HG03460 (cell line): ENCODE data around the gene PTGES.

Experiments used
- ATAC-seq: cut with Tn5 transposase; IDR thresholded peaks from one replicate; pipeline ENCODE4 v1.9.1; 2021; ENCODE audit not compliant: unreplicated experiment

PTGES gene

GRCh38 chr9:129720181-129720864, 32.5 kb downstream of the PTGES start:
- ATAC-seq = no peak

DNA sequence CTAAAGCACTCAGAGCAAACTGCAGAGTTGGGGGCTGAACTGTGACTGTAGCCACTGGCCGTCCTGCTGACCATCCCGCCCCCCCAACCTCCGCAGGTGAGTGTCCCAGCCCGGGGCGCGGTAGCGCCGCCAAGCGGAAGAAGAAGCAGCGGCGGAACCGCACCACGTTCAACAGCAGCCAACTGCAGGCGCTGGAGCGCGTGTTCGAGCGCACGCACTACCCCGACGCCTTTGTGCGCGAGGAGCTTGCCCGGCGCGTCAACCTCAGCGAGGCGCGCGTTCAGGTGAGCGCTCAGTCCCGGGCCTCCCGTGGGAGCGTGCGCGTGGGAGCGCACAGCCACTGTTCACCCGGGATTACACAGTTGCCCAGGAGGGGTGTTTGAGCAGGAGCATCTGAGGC, 33.7 kb downstream of the PTGES start:
- no peak for ATAC-seq

- ATAC-seq = no peak
These were observed 34.2 kb downstream of the PTGES start for GRCh38 chr9:129718647-129719046.

GRCh38 chr9:129717991-129718390, 34.9 kb downstream of the PTGES start:
- ATAC-seq = no peak

GRCh38 chr9:129716091-129716490, 36.8 kb downstream of the PTGES start:
- ATAC-seq = no peak

- no peak for ATAC-seq
These were observed 38.3 kb downstream of the PTGES start for GRCh38 chr9:129714511-129715061.

DNA sequence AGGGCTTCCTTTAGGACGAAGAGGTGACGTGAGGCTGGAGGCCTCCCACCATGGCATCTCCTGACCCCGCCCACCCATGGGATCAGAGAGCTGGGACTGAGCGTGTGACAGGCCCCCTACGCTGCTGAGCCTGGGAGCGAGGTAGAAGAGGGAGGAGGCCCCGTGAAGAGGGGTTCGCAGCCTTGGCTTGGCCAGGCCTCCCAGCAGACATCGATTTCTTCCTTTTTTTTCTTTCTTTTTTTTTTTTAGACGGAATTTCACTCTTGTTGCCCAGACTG, 39.5 kb downstream of the PTGES start:
- no peak for ATAC-seq

DNA sequence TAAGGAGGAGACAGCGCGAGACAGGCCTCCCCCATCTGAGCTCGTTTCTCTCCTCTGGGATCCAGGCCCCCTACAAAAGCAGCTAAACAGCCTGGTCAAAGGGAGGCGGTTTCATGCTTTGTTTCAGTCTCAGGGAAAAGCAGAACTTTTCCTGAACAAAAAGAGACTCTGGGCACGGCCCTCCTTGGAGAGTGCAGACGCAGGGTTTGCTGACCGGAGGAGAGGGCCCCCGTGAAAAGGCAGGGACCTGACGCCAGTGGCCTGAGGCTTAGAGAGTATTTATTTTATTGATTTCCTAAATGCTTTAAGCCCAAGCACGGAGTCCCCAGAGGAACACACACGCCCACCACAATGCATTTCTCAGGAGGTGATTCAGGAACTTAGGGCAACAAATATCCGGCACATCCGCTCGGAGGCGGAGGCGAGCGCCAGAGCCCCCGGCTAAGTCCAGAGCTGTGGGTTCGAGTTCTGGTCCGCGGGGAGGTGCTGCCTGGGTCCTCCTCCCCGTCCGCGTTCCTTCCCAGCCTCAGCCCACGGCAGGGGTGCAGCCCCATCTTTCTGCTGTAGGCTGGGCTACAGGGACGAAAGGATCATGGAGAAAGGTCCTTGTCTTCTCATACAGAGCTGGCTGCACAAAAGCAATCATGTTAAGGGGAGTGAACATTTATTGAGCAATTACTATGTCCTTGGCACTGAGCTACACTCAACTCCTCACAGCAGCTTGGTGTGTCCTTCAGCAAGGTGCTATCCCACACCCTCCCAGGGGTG, 40.0 kb downstream of the PTGES start:
- ATAC-seq = no peak

GRCh38 chr9:129710169-129710453, 42.7 kb downstream of the PTGES start:
- no peak for ATAC-seq

- ATAC-seq = no peak
These were observed 43.2 kb downstream of the PTGES start for GRCh38 chr9:129709438-129710168.

- no peak for ATAC-seq
These were observed 44.0 kb downstream of the PTGES start for GRCh38 chr9:129708793-129709192.

DNA sequence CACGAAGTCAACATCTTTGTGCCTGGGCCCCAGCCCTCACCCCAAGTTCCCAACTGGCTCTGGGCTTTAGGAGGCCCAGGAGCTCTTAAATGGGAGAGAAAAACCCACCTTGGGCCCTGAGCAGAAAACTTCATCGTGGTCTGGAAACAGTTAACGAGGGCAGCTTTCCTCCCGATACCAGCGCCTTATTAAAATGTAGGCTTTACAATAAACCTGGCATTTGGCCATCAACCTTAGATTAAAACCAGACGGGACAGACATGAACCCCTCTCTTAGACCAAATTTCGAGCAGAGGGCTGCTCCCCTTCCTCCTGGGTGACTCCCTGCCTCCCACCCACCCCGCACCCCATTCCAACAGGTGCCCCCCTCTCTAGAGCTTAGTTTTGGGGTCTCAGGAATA, 48.0 kb downstream of the PTGES start:
- ATAC-seq = no peak

DNA sequence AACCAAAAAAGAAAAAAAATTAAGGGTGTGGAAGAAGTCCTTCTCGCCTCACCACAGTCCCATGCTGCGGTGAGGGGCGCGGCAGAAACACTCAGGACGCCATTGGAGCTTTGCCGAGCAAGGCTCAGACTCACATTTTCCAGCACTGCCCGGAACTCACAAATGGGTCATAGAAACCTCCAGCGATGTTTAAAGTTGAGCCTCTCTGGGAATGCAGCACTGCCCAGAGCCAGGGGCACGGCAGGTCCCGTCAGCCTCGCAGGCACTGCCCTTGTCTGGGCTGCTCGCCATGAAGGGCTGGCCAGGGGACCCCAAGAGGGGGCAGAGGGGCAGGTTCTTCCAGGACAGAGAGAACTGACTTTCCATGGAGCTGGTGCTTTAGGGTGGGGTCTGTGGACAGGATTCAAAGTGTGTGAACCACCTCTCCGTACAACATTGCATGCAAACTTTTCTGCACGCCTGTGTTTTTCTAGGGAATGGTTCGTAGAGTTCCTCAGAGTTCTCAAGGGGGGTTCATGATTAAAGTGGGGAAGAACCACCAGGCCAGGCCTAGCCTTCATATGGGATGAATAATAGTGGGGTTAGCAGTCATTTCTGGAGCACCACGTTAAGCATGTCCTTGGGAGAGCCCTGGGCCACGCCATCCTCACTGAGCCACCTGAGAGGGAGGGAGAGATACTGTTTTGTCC, 49.0 kb downstream of the PTGES start:
- ATAC-seq = no peak

- no peak for ATAC-seq
These were observed 50.0 kb downstream of the PTGES start for GRCh38 chr9:129702589-129703520.

- no peak for ATAC-seq
These were observed 51.3 kb downstream of the PTGES start for GRCh38 chr9:129701549-129701948.

DNA sequence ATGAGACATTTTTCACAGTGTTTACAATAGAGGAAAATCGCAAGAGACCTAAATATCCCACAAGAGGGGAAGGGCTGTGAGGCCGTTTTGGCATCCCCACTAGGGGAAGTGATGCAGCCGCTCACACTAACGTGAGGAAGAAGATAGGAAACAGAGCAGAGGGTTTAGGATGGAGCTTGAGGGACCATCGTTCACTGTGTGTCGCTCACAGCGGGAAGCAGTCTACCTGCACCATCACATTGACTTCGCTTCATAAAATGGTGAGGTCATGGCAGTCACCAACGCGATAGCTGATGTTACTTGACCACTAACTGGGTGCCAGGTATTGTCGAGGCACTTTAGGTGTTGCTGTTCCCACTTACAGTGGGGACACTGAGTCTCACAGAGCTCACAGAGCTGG, 51.8 kb downstream of the PTGES start:
- no peak for ATAC-seq

DNA sequence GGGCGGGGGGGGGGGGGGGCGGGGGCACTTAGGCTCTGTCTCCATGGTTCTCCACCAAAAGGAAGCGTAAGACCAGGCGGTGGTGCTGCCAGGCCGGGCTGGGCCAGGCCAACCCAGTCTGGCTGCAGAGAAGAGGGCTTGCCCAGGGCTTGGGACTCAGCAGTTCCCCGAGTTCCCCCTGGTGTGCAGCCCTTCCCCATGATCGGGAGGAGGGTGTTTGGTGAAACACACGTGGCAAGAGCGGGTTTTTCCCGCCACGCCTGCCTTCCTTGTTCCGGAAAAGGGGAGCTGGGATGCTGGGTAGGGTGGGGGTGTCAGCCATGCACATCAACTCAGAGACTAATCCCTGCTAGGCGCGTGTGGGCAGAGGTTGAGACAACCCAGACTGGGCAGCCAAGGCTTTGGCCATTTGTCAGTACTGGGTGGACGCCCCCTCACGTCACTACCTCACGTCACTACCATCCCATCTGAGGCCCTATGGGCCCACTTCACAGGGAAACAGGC, 54.5 kb downstream of the PTGES start:
- ATAC-seq = no peak

GRCh38 chr9:129697656-129698253, 55.1 kb downstream of the PTGES start:
- ATAC-seq = no peak

GRCh38 chr9:129696944-129697655, 55.7 kb downstream of the PTGES start:
- ATAC-seq = no peak
